Astrocyte (in vitro differentiated cells and primary cell): ENCODE results near the gene OXSR1. TPM values are rescaled to one million over a fixed set of nuclear protein-coding genes. Genes with fewer than 3 reads are reported as not detected.

Experiments
- DNase-seq: peaks from one replicate; pipeline ENCODE4 v3.0.0-alpha.2; 2010; ENCODE audit warnings: low read depth
- FAIRE-seq: peaks from 2 replicates; lab custom pipeline; 2011; peaks lifted over from hg19 to GRCh38; lab: Jason Lieb, UNC
- H2AFZ ChIP-seq: 2 replicates; pipeline ENCODE4 v1.6.0; 2012; ENCODE audit warnings: low read depth, low read length, inconsistent platforms
- H3K27ac ChIP-seq: 2 replicates; pipeline ENCODE4 v1.5.1; 2011; ENCODE audit warnings: low read depth, low read length, inconsistent platforms
- H3K27me3 ChIP-seq: 2 replicates; pipeline ENCODE4 v1.6.0; 2011; ENCODE audit warnings: low read length, inconsistent platforms; ENCODE audit not compliant: insufficient read depth
- H3K36me3 ChIP-seq: 2 replicates; pipeline ENCODE4 v1.5.1; 2011; ENCODE audit warnings: low read length, inconsistent platforms; ENCODE audit not compliant: insufficient read depth
- H3K4me1 ChIP-seq: 2 replicates; pipeline ENCODE4 v1.5.1; 2011; ENCODE audit warnings: low read length, inconsistent platforms; ENCODE audit not compliant: insufficient read depth
- H3K4me2 ChIP-seq: 2 replicates; pipeline ENCODE4 v1.6.0; 2012; ENCODE audit warnings: low read length, inconsistent platforms
- H3K4me3 ChIP-seq: 2 replicates; pipeline ENCODE4 v1.5.1; 2011; ENCODE audit warnings: low read depth, mild to moderate bottlenecking, low read length, inconsistent platforms; ENCODE audit not compliant: insufficient read depth
- H3K79me2 ChIP-seq: 2 replicates; pipeline ENCODE4 v1.6.0; 2012; ENCODE audit warnings: mild to moderate bottlenecking, low read length, inconsistent platforms; ENCODE audit not compliant: insufficient read depth
- H3K9ac ChIP-seq: 2 replicates; pipeline ENCODE4 v1.6.0; 2012; ENCODE audit warnings: mild to moderate bottlenecking, low read length, inconsistent platforms
- H3K9me3 ChIP-seq: 2 replicates; pipeline ENCODE4 v1.5.1; 2012; ENCODE audit warnings: low read depth, mild to moderate bottlenecking, low read length, inconsistent platforms; ENCODE audit not compliant: insufficient read depth
- H4K20me1 ChIP-seq: 2 replicates; pipeline ENCODE4 v1.6.0; 2012; ENCODE audit warnings: low read length, inconsistent platforms; ENCODE audit not compliant: insufficient read depth
- H3K27ac Mint-ChIP-seq: one replicate; pipeline ENCODE4 v1.8.0; 2021; ENCODE audit warnings: mild to moderate bottlenecking, mixed read lengths; ENCODE audit not compliant: unreplicated experiment
- H3K27me3 Mint-ChIP-seq: one replicate; pipeline ENCODE4 v1.8.0; 2021; ENCODE audit warnings: low read depth, mixed read lengths; ENCODE audit not compliant: unreplicated experiment
- H3K36me3 Mint-ChIP-seq: one replicate; pipeline ENCODE4 v1.8.0; 2021; ENCODE audit warnings: low read depth, mixed read lengths; ENCODE audit not compliant: unreplicated experiment
- H3K4me1 Mint-ChIP-seq: one replicate; pipeline ENCODE4 v1.8.0; 2021; ENCODE audit warnings: low read depth, mixed read lengths; ENCODE audit not compliant: unreplicated experiment
- H3K4me3 Mint-ChIP-seq: one replicate; pipeline ENCODE4 v1.8.0; 2021; ENCODE audit warnings: mild to moderate bottlenecking, moderate library complexity, mixed read lengths; ENCODE audit not compliant: unreplicated experiment
- H3K9me3 Mint-ChIP-seq: one replicate; pipeline ENCODE4 v1.8.0; 2021; ENCODE audit warnings: mild to moderate bottlenecking, mixed read lengths; ENCODE audit not compliant: unreplicated experiment
- EZH2 ChIP-seq: IDR thresholded peaks from 2 replicates; pipeline ENCODE4 v1.6.1; 2012; ENCODE audit warnings: mild to moderate bottlenecking, low read length, inconsistent platforms; ENCODE audit not compliant: insufficient read depth
- total RNA-seq: library from RNA; stranded (reverse); gene quantifications from 2 replicates; pipeline ENCODE4 v1.2.1, GENCODE V29; 2021
- TF ChIP-seq, protein P1 (sequence below): IDR thresholded peaks from 2 replicates; pipeline ENCODE4 v1.5.1; 2011; ENCODE audit warnings: low read depth, mild to moderate bottlenecking, inconsistent platforms, low read length, moderate library complexity; ENCODE audit not compliant: insufficient read depth

OXSR1 gene
- total RNA-seq, 1 donor from 2014 or later, result 83.1 TPM

DNA sequence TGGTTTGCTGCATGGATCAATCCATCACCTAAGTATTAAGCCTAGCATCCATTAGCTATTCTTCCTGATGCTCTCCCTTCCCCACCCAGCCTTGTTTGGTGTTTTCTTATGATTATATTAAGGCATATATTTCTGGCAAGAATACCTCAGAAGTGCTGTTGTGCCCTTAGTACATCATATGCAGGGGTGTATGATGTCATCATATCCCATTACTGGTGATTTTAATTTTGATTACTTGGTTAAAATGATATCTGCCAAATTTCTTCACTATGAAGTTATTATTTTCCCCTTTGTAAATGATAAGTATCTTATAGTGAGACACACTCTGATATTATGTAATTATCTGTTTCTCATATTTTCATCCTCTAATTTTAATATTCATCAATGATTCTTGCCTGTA lies 132.2 kb downstream of the OXSR1 start:
- H3K4me3 Mint-ChIP-seq, result no peak overlapping the region
- DNase-seq, result no peak
- H3K36me3 ChIP-seq, result no peaks in the 10 kb centered on the region

DNA sequence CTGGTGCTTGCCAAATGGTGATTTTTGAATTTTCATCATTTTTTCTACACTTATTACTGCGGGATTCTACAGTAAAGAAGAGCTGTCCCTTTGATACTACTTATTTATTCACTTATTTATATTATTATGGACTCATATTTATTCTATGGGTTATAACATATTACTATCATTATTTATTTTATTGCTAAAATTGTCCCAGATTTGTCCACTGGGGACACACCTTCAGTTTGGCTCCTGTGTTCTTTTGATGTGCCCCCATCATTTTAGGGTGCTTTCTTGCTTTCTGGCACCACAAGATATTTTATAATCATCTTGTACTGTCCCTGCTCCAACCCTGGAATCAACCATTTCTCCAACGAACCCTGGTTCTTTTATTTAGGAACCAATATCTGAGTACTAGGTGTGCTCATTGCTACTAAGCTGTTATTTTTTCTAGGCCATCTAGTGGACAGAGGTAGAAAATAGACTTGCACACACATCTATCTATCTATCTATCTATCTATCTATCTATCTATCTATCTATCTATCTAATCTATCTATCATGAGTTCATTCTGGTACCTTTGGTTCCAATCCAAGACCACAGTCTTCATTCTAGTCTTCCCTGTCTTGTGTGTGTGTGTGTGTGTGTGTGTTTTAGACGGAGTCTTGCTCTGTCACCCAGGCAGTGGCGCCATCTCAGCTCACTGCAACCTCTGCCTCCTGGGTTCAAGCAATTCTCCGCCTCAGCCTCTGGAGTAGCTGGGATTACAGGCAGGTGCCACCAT lies 132.8 kb downstream of the OXSR1 start:
- H3K4me3 Mint-ChIP-seq, result no peak overlapping the region
- no peak overlapping the region for H3K4me2 ChIP-seq
- peaks cover 3% of the 10 kb centered on the region for H3K36me3 Mint-ChIP-seq
- no peak overlapping the region for H3K27ac Mint-ChIP-seq
- H3K4me1 ChIP-seq, result no peaks in the 10 kb centered on the region
- FAIRE-seq, result no peak
- H3K4me3 ChIP-seq, result no peak overlapping the region
- no peaks in the 10 kb centered on the region for H3K27me3 ChIP-seq
- no peaks in the 10 kb centered on the region for H3K9me3 ChIP-seq
- H3K79me2 ChIP-seq, result no peaks in the 10 kb centered on the region
- no peak overlapping the region for H2AFZ ChIP-seq
- peak; percentile 12 for DNase-seq
- TF ChIP-seq, protein P1, sequence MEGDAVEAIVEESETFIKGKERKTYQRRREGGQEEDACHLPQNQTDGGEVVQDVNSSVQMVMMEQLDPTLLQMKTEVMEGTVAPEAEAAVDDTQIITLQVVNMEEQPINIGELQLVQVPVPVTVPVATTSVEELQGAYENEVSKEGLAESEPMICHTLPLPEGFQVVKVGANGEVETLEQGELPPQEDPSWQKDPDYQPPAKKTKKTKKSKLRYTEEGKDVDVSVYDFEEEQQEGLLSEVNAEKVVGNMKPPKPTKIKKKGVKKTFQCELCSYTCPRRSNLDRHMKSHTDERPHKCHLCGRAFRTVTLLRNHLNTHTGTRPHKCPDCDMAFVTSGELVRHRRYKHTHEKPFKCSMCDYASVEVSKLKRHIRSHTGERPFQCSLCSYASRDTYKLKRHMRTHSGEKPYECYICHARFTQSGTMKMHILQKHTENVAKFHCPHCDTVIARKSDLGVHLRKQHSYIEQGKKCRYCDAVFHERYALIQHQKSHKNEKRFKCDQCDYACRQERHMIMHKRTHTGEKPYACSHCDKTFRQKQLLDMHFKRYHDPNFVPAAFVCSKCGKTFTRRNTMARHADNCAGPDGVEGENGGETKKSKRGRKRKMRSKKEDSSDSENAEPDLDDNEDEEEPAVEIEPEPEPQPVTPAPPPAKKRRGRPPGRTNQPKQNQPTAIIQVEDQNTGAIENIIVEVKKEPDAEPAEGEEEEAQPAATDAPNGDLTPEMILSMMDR, result peak; percentile 44
- no peak for TF ChIP-seq EZH2
- H4K20me1 ChIP-seq, result no peaks in the 10 kb centered on the region
- H3K4me1 Mint-ChIP-seq, result no peaks in the 10 kb centered on the region
- no peaks in the 10 kb centered on the region for H3K9me3 Mint-ChIP-seq
- peaks cover 6% of the 10 kb centered on the region for H3K27me3 Mint-ChIP-seq
- no peaks in the 10 kb centered on the region for H3K36me3 ChIP-seq
- no peak overlapping the region for H3K9ac ChIP-seq
- H3K27ac ChIP-seq, result no peak overlapping the region

More for the DNA sequence above, 132.2 kb downstream of the OXSR1 start:
- Histone ChIP-seq H3K27ac (no peak overlapping the region), H3K79me2 (no peaks in the 10 kb centered on the region), H4K20me1 (no peaks in the 10 kb centered on the region), H3K27me3 (no peaks in the 10 kb centered on the region), H3K4me2 (no peak overlapping the region), H2AFZ (no peak overlapping the region), H3K9ac (no peak overlapping the region), H3K4me1 (no peaks in the 10 kb centered on the region), H3K9me3 (no peaks in the 10 kb centered on the region), H3K4me3 (no peak overlapping the region)
- TF ChIP-seq EZH2, result no peak
- TF ChIP-seq, protein P1, result no peak
- Mint-ChIP-seq H3K27me3 (peaks cover 6% of the 10 kb centered on the region), H3K9me3 (no peaks in the 10 kb centered on the region), H3K36me3 (peaks cover 3% of the 10 kb centered on the region), H3K27ac (no peak overlapping the region), H3K4me1 (no peaks in the 10 kb centered on the region)
- FAIRE-seq, result no peak

Other genes with a start within 250 kb of the OXSR1 start
- gene VILL, start 174.8 kb upstream of the OXSR1 start, total RNA-seq, result 1.0 and 1.5 TPM in 2 replicates
- 15.8 and 16.7 TPM in 2 replicates for gene PLCD1, start 135.9 kb upstream of the OXSR1 start, total RNA-seq
- gene DLEC1, start 126.3 kb upstream of the OXSR1 start, total RNA-seq, result 0.19 and 0.54 TPM in 2 replicates
- gene ACAA1, start 28.4 kb upstream of the OXSR1 start, total RNA-seq, result 67.0 and 69.4 TPM in 2 replicates
- 50.6 and 55.8 TPM in 2 replicates for gene MYD88, start 26.9 kb upstream of the OXSR1 start, total RNA-seq
- gene SLC22A13, start 100.3 kb downstream of the OXSR1 start, total RNA-seq, result 0.72 and 1.8 TPM in 2 replicates
- 0.45 and 0.84 TPM in 2 replicates for gene SLC22A14, start 116.8 kb downstream of the OXSR1 start, total RNA-seq
- gene XYLB, start 181.2 kb downstream of the OXSR1 start, total RNA-seq, result 1.4 and 2.3 TPM in 2 replicates